GM23248 (cell line): ENCODE measurements around the gene LBX2.

Experiments used
- EZH2 ChIP-seq: fragments of 200-600 bp; sonication (generic); IDR thresholded peaks from 2 replicates; pipeline ENCODE4 v1.6.1; 2018; ENCODE audit warnings: antibody characterized with exemption, mild to moderate bottlenecking; ENCODE audit not compliant: insufficient read depth, poor library complexity, severe bottlenecking
- EZH2phosphoT487 ChIP-seq: fragments of 200-600 bp; sonication (generic); IDR thresholded peaks from 2 replicates; pipeline ENCODE4 v1.6.1; 2018; ENCODE audit warnings: antibody characterized with exemption, moderate library complexity, mild to moderate bottlenecking, low read depth; ENCODE audit not compliant: insufficient read depth

- no peak for TF ChIP-seq EZH2
- no peak for TF ChIP-seq EZH2phosphoT487
Observed at GRCh38 chr2:74522516-74522915, 23.1 kb upstream of the LBX2 start.
